Hepatocyte (in vitro differentiated cells): ENCODE measurements around the gene DOK6.

ENCODE experiments used
- EZH2 ChIP-seq: fragments of 200-600 bp; sonication (generic); IDR thresholded peaks from 2 replicates; pipeline ENCODE4 v1.6.1; 2016; ENCODE audit warnings: antibody characterized with exemption, mild to moderate bottlenecking, borderline replicate concordance
- TF ChIP-seq, protein P1 (sequence below): fragments of 200-600 bp; sonication (generic); IDR thresholded peaks from 2 replicates; pipeline ENCODE4 v1.5.1; 2016; ENCODE audit warnings: antibody characterized with exemption, mild to moderate bottlenecking; ENCODE audit not compliant: poor library complexity

DNA sequence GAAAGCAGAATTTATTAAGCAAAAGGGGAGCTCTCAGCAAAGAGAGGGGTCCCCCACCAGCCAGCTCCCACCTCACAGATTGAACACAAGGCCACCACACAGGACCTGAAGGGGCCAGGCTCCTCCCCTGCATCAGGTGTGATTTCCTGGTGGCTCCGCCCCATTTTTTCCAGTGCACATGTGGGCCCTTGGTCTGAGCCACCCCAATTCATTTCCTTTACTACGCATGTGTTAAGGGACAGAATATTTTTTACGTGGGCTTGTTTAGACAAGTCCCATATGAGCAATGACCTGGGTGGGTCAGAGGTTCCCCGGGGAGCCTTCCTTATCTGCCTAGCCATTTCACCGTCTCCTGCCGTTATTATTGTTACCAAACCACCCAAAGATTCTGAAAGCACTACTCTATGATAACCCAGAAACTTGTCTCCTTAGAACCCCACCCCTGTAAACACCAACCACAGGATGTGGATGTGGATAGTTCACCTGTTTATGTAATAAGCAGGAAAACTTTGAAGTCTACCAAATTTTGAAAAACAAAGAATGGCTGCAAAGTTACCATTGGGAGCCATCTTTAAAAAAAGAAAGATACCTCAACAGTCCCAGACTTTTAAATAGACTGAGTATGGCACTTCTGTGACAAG lies 355.3 kb downstream of the DOK6 start:
- TF ChIP-seq, protein P1, sequence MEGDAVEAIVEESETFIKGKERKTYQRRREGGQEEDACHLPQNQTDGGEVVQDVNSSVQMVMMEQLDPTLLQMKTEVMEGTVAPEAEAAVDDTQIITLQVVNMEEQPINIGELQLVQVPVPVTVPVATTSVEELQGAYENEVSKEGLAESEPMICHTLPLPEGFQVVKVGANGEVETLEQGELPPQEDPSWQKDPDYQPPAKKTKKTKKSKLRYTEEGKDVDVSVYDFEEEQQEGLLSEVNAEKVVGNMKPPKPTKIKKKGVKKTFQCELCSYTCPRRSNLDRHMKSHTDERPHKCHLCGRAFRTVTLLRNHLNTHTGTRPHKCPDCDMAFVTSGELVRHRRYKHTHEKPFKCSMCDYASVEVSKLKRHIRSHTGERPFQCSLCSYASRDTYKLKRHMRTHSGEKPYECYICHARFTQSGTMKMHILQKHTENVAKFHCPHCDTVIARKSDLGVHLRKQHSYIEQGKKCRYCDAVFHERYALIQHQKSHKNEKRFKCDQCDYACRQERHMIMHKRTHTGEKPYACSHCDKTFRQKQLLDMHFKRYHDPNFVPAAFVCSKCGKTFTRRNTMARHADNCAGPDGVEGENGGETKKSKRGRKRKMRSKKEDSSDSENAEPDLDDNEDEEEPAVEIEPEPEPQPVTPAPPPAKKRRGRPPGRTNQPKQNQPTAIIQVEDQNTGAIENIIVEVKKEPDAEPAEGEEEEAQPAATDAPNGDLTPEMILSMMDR = no peak
- TF ChIP-seq EZH2 = no peak
